Body of pancreas (tissue), 4 donors: ENCODE results near the gene CHRNA5. TPM values are rescaled to one million over a fixed set of nuclear protein-coding genes. Genes with fewer than 3 reads are reported as not detected.

Experiments
- ATAC-seq: fragments of 150-250 bp; one replicate; pipeline ENCODE4 v1.9.1; 2016
- DNase-seq, 4 donors: peaks; one replicate each; pipeline ENCODE4 v3.0.0-alpha.2; 2019
- H3K27ac ChIP-seq, 4 donors: fragments of 200-600 bp; sonication (generic); 1 replicate in 3 of 4; 2 replicates in 1 of 4; pipeline versions ENCODE4 v1.5.1 to v1.6.1; 2016 to 2019; ENCODE audit warnings: mild to moderate bottlenecking in 1 of 4, mixed read lengths in 1 of 4, moderate library complexity in 1 of 4
- H3K27me3 ChIP-seq, 2 donors: fragments of 200-600 bp; sonication (generic); one replicate each; pipeline ENCODE4 v1.6.0; 2016; ENCODE audit warnings: mild to moderate bottlenecking in 1 of 2
- H3K36me3 ChIP-seq, 2 donors: fragments of 200-600 bp; sonication (generic); replicated peaks in 1 of 2; 2 replicates each; pipeline ENCODE4 v1.5.1; 2016; ENCODE audit warnings: low read depth in 2 of 2; ENCODE audit not compliant: insufficient read depth in 1 of 2
- H3K4me1 ChIP-seq: fragments of 200-600 bp; sonication (generic); one replicate; pipeline ENCODE4 v1.6.0; 2016
- H3K4me3 ChIP-seq, 2 donors: fragments of 200-600 bp; sonication (generic); 1 replicate in 1 of 2; 2 replicates in 1 of 2; pipeline ENCODE4 v1.5.1; 2016 to 2019
- H3K9me3 ChIP-seq, 3 donors: fragments of 200-600 bp; sonication (generic); 1 replicate in 2 of 3; 2 replicates in 1 of 3; pipeline ENCODE4 v1.5.1; 2016
- POLR2A ChIP-seq, 3 donors: fragments of 450-650 bp; IDR thresholded peaks; one replicate each; pipeline ENCODE4 v1.6.1; 2016; ENCODE audit warnings: antibody characterized with exemption in 3 of 3, mild to moderate bottlenecking in 2 of 3
- WGBS, 2 donors: methylation state at CpG; one replicate each; pipeline ENCODE4 v1.1.5; 2017; 5-methylcytosine and 5-hydroxymethylcytosine counted together
- intact Hi-C: fragments of 100-400 bp; cut with DNase I; formaldehyde crosslinking; loops from one replicate; pipeline ENCODE4 v1.15.1; 2023
- total RNA-seq, 2 donors: library from RNA; depleted of rRNA; stranded (reverse); fragments of >200 nt; gene quantifications; one replicate each; pipeline ENCODE4 v1.1.0, GENCODE V29; 2016
- TF ChIP-seq, protein P1 (sequence below), 7 experiments: fragments of 450-650 bp in 4 of 7; fragments of 200-600 bp in 3 of 7; sonication (generic) in 3 of 7; IDR thresholded peaks; one replicate each; pipeline ENCODE4 v1.5.1; 2016 to 2019; ENCODE audit warnings: antibody characterized with exemption in 7 of 7

Gene CHRNA5
- total RNA-seq, 2 donors from 2014 or later = 1.6 TPM; not detected in 1

GRCh38 chr15:78620527-78621421 lies 55.5 kb downstream of the CHRNA5 start, which contains the start of gene CHRNA3:
CHRNA3 (minus strand) TSS chr15:78620996; CDS start chr15:78620794, 202 bp downstream.
- Histone ChIP-seq H3K4me1 (peaks cover 9% of the 10 kb centered on the region), H3K9me3 (no peaks in the 10 kb centered on the region), H3K36me3 (no peaks in the 10 kb centered on the region), H3K27me3 (peaks cover 0 to 8% of the 10 kb centered on the region in 2 donors), H3K4me3 (peak within 1 kb of the TSS in 1 of 2 donors; percentile 19), H3K27ac (no peak within 1 kb of the TSS)
- intact Hi-C loops = loop anchor here (10.0 kb wide), 1 partner anchor 84 kb away; no protein-coding TSS in a partner anchor
- ATAC-seq (no peak), DNase-seq (no peak)
- TF ChIP-seq, protein P1, sequence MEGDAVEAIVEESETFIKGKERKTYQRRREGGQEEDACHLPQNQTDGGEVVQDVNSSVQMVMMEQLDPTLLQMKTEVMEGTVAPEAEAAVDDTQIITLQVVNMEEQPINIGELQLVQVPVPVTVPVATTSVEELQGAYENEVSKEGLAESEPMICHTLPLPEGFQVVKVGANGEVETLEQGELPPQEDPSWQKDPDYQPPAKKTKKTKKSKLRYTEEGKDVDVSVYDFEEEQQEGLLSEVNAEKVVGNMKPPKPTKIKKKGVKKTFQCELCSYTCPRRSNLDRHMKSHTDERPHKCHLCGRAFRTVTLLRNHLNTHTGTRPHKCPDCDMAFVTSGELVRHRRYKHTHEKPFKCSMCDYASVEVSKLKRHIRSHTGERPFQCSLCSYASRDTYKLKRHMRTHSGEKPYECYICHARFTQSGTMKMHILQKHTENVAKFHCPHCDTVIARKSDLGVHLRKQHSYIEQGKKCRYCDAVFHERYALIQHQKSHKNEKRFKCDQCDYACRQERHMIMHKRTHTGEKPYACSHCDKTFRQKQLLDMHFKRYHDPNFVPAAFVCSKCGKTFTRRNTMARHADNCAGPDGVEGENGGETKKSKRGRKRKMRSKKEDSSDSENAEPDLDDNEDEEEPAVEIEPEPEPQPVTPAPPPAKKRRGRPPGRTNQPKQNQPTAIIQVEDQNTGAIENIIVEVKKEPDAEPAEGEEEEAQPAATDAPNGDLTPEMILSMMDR (IDR thresholded peaks at IDR 0.05) = no peak
- TF ChIP-seq POLR2A (IDR thresholded peaks at IDR 0.05) = no peak
- WGBS, 2 donors = 2 to 40% methylated on average over 6 to 100 of the region's 102 CpGs

- Histone ChIP-seq H3K36me3 (no peaks in the 10 kb centered on the region), H3K9me3 (no peaks in the 10 kb centered on the region), H3K27me3 (peaks cover 0 to 8% of the 10 kb centered on the region in 2 donors), H3K4me3 (no peak overlapping the region), H3K4me1 (peaks cover 9% of the 10 kb centered on the region), H3K27ac (no peak overlapping the region)
- TF ChIP-seq, protein P1 (IDR thresholded peaks at IDR 0.05) = no peak
- TF ChIP-seq POLR2A (IDR thresholded peaks at IDR 0.05) = no peak
- ATAC-seq (no peak), DNase-seq (no peak)
- WGBS, 2 donors = 77 to 80% methylated on average over 10 of the region's 10 CpGs
- intact Hi-C loops = loop anchor here (10.0 kb wide), 1 partner anchor 83 kb away; no protein-coding TSS in a partner anchor
Observed at GRCh38 chr15:78621810-78622402, 56.6 kb downstream of the CHRNA5 start.

DNA sequence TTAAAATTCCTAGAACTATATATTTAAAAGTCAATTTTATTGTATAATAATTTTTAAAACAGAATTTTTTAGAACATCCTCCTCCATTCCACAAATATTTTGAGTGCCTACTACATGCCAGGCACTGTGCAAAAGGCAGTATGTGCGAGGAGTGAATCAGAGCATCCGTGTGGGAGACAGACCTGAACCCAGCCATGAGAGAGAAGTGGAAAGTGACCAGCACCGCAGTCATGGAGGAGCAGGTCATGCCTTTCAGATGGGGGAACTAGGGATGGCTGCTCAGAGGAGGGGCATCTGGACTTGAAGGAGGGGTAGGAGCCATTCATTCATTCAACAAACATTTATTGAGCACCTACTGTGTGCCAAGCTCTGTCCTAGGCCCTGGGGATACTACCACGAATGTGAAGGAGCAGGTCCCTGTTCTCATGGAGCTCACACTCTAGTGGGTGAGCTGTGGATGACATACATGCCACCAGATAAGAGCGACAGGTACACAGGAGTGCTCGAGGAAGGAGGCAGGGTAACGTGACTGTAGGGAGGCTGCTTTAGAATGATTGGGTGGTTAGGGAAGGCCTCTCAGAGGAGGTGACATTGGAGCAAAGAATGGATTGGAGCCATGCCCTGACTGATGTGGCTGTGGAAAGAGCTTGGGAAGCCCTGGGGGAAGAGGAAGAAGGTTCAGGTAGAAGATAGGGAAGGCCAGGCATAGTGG lies 58.6 kb downstream of the CHRNA5 start:
- intact Hi-C loops = loop anchor here (10.0 kb wide), 1 partner anchor 81 kb away; no protein-coding TSS in a partner anchor
- Histone ChIP-seq H3K4me3 (no peak overlapping the region), H3K36me3 (no peaks in the 10 kb centered on the region), H3K4me1 (peaks cover 9% of the 10 kb centered on the region), H3K9me3 (no peaks in the 10 kb centered on the region), H3K27me3 (peaks cover 0 to 8% of the 10 kb centered on the region in 2 donors), H3K27ac (no peak overlapping the region)
- WGBS, 2 donors = 69 to 75% methylated on average over 7 of the region's 7 CpGs
- ATAC-seq (no peak), DNase-seq (no peak)
- TF ChIP-seq POLR2A (IDR thresholded peaks at IDR 0.05) = no peak
- TF ChIP-seq, protein P1 (IDR thresholded peaks at IDR 0.05) = no peak

DNA sequence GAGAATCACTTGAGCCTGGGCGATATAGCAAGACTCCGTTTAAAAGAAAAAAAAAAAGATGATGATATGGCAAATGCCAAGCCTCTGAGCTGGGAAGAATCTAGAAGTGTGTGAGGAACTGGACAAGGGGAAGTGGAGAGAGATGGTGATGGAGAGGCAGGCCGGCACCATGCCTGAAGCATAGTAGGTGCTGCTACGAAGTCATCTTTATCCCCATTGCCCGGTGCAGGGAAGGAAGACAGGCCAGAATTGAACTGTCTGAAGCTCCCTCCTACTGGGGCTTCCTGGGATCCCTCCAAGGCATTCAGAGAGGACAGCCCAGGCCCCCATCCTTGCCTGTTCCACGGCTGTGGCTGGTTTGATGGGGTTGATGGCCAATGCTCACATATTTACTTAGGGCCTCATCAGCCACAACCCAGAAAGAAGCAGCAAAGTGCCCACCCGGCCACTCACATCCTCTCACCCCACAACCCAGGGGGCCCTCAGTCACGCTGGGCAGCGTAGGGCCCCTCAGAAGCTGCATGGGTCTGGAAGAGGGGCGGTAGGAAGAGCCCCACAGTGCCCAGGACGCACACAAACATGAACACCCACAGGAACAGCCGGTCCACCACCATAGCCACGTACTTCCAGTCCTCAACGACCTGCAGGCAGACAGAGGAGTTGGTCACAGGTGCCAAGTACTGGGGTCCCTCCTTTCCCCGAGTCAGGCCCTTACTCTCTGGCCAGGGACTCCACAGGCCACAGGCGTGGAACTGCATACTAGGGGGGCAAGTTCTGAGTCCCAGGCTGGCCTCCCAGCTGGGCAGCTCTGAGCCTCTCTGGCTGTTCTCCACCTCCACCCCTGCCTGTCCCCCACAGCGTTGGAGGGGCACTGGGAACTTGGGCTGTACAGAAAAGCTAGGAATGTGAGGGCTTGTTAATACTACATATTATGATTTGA lies 59.6 kb downstream of the CHRNA5 start:
- ATAC-seq = no peak

More for the DNA sequence above, 59.6 kb downstream of the CHRNA5 start:
- peaks cover 0 to 7% of the 10 kb centered on the region in 2 donors for H3K27me3 ChIP-seq
- no peak overlapping the region for H3K27ac ChIP-seq
- WGBS, 2 donors = 74 to 79% methylated on average over 7 to 17 of the region's 17 CpGs
- no peak overlapping the region for H3K4me3 ChIP-seq
- TF ChIP-seq, protein P1 (IDR thresholded peaks at IDR 0.05) = no peak
- TF ChIP-seq POLR2A (IDR thresholded peaks at IDR 0.05) = no peak
- DNase-seq = no peak
- H3K36me3 ChIP-seq = no peaks in the 10 kb centered on the region
- peaks cover 8% of the 10 kb centered on the region for H3K4me1 ChIP-seq
- no peaks in the 10 kb centered on the region for H3K9me3 ChIP-seq
- intact Hi-C loops = loop anchor here (10.0 kb wide), 1 partner anchor 80 kb away; no protein-coding TSS in a partner anchor
